H1 (cell line): Measurements from ENCODE around the gene SCARB1.

Experiments used
- ASH2L ChIP-seq: fragments of 200-600, 300-600 bp; sonication (generic); IDR thresholded peaks from one replicate; pipeline ENCODE4 v1.7.1; 2017; ENCODE audit warnings: low read length
- CHD1 ChIP-seq: IDR thresholded peaks from 2 replicates; pipeline ENCODE4 v1.6.1; 2012; ENCODE audit warnings: low read depth, low read length, improper control_type of control experiment
- CHD2 ChIP-seq: IDR thresholded peaks from 2 replicates; pipeline ENCODE4 v1.6.1; 2012; ENCODE audit warnings: low read length, improper control_type of control experiment
- CREB1 ChIP-seq: IDR thresholded peaks from 2 replicates; pipeline ENCODE4 v1.6.1; 2012; ENCODE audit warnings: inconsistent platforms
- CTCF ChIP-seq, 3 experiments: IDR thresholded peaks; 1 replicate in 2 of 3; 2 replicates in 1 of 3; pipeline versions ENCODE4 v1.5.1 to v1.6.1; 2011; ENCODE audit warnings: low read length in 3 of 3, mild to moderate bottlenecking in 3 of 3, inconsistent platforms in 2 of 3, low read depth in 1 of 3, moderate library complexity in 1 of 3; ENCODE audit not compliant: insufficient read depth in 1 of 3; ENCODE audit errors: control extremely low read depth in 1 of 3
- EGR1 ChIP-seq: IDR thresholded peaks from 2 replicates; pipeline ENCODE4 v1.6.1; 2011; ENCODE audit warnings: low read depth, low read length, borderline replicate concordance
- EP300 ChIP-seq, 2 experiments: IDR thresholded peaks; 1 replicate in 1 of 2; 2 replicates in 1 of 2; pipeline ENCODE4 v1.6.1; 2011 to 2012; ENCODE audit warnings: low read depth in 2 of 2, low read length in 2 of 2, mild to moderate bottlenecking in 2 of 2, borderline replicate concordance in 1 of 2, inconsistent platforms in 1 of 2, moderate library complexity in 1 of 2
- SIX5 ChIP-seq: IDR thresholded peaks from 2 replicates; pipeline ENCODE4 v1.6.1; 2011; ENCODE audit warnings: mild to moderate bottlenecking, low read depth, low read length
- SP1 ChIP-seq: IDR thresholded peaks from 2 replicates; pipeline ENCODE4 v1.6.1; 2011; ENCODE audit warnings: low read depth, low read length
- SUZ12 ChIP-seq: fragments of 200-600 bp; sonication (generic); IDR thresholded peaks from 2 replicates; pipeline ENCODE4 v1.6.1; 2012; ENCODE audit warnings: mild to moderate bottlenecking, inconsistent platforms, low read length, moderate library complexity, mixed read lengths

- no peak for TF ChIP-seq EP300 (IDR thresholded peaks at IDR 0.05; ENCODE audit: borderline replicate concordance in 1 of 2, low read depth in 2 of 2, low read length in 2 of 2)
- no peak for TF ChIP-seq CTCF (IDR thresholded peaks at IDR 0.05; ENCODE audit: control extremely low read depth in 1 of 3, insufficient read depth in 1 of 3, low read depth in 1 of 3, low read length in 3 of 3)
- TF ChIP-seq CHD2, result no peak
- no peak for TF ChIP-seq CREB1
- TF ChIP-seq SIX5, result no peak
- no peak for TF ChIP-seq EGR1
- TF ChIP-seq CHD1, result no peak
- no peak for TF ChIP-seq ASH2L
- no peak for TF ChIP-seq SP1
- no peak for TF ChIP-seq SUZ12
These were observed 111.9 kb downstream of the SCARB1 start for GRCh38 chr12:124751654-124752355.
